Measurements from ENCODE around the gene ACTRT2.

The ACTRT2 gene

GRCh38 chr1:2983706-2984398, 37.4 kb upstream of the ACTRT2 start:
- DNase-seq (ENCODE audit: low read depth), result no peak

- DNase-seq (ENCODE audit: low read depth), result no peak
These were observed 36.7 kb upstream of the ACTRT2 start for GRCh38 chr1:2984399-2985061.

GRCh38 chr1:2985067-2985561, 36.2 kb upstream of the ACTRT2 start:
- DNase-seq (ENCODE audit: low read depth), result no peak

- no peak for DNase-seq (ENCODE audit: low read depth)
These were observed 35.3 kb upstream of the ACTRT2 start for GRCh38 chr1:2985694-2986548.

GRCh38 chr1:2986549-2987305, 34.5 kb upstream of the ACTRT2 start:
- no peak for DNase-seq (ENCODE audit: low read depth)

- DNase-seq (ENCODE audit: low read depth), result no peak
These were observed 33.5 kb upstream of the ACTRT2 start for GRCh38 chr1:2987773-2988172.

GRCh38 chr1:2988256-2988655, 33.0 kb upstream of the ACTRT2 start:
- no peak for DNase-seq (ENCODE audit: low read depth)

GRCh38 chr1:2989185-2989584, 32.1 kb upstream of the ACTRT2 start:
- DNase-seq (ENCODE audit: low read depth), result no peak

- DNase-seq (ENCODE audit: low read depth), result no peak
These were observed 31.3 kb upstream of the ACTRT2 start for GRCh38 chr1:2989976-2990375.

GRCh38 chr1:2990376-2991115, 30.7 kb upstream of the ACTRT2 start:
- DNase-seq (ENCODE audit: low read depth), result no peak

- DNase-seq (ENCODE audit: low read depth), result no peak
These were observed 29.3 kb upstream of the ACTRT2 start for GRCh38 chr1:2991753-2992495.

- DNase-seq (ENCODE audit: low read depth), result no peak
These were observed 22.7 kb upstream of the ACTRT2 start for GRCh38 chr1:2998503-2999100.

- no peak for DNase-seq (ENCODE audit: low read depth)
These were observed 22.1 kb upstream of the ACTRT2 start for GRCh38 chr1:2999138-2999537.

GRCh38 chr1:2999571-2999970, 21.7 kb upstream of the ACTRT2 start:
- DNase-seq (ENCODE audit: low read depth), result no peak

- DNase-seq (ENCODE audit: low read depth), result no peak
These were observed 21.1 kb upstream of the ACTRT2 start for GRCh38 chr1:3000214-3000613.

GRCh38 chr1:3000671-3001470, 20.4 kb upstream of the ACTRT2 start:
- no peak for DNase-seq (ENCODE audit: low read depth)

GRCh38 chr1:3001471-3002348, 19.6 kb upstream of the ACTRT2 start:
- no peak for DNase-seq (ENCODE audit: low read depth)

GRCh38 chr1:3002349-3003038, 18.8 kb upstream of the ACTRT2 start:
- no peak for DNase-seq (ENCODE audit: low read depth)
